KMS-11 (cell line): Measurements from ENCODE around the gene KLHL25.

Source experiments
- H2AFZ ChIP-seq: fragments of 200-600 bp; sonication (generic); 2 replicates; pipeline ENCODE4 v1.6.1; 2016; ENCODE audit warnings: antibody characterized with exemption, mixed run types, low read depth
- H3K27ac ChIP-seq: fragments of 200-600 bp; sonication (generic); 2 replicates; pipeline ENCODE4 v1.6.1; 2016; ENCODE audit warnings: mild to moderate bottlenecking, mixed run types
- H3K27me3 ChIP-seq: fragments of 200-600 bp; sonication (generic); 2 replicates; pipeline ENCODE4 v1.6.1; 2017; ENCODE audit warnings: mild to moderate bottlenecking, low read depth, mixed run types, moderate library complexity; ENCODE audit not compliant: insufficient read depth
- H3K36me3 ChIP-seq: fragments of 200-600 bp; sonication (generic); 2 replicates; pipeline ENCODE4 v1.6.1; 2017; ENCODE audit warnings: mild to moderate bottlenecking, mixed run types; ENCODE audit not compliant: insufficient read depth
- H3K4me1 ChIP-seq: fragments of 200-600 bp; sonication (generic); 2 replicates; pipeline ENCODE4 v1.6.1; 2016; ENCODE audit warnings: mild to moderate bottlenecking, low read depth, mixed run types; ENCODE audit not compliant: poor library complexity, severe bottlenecking
- H3K4me2 ChIP-seq: fragments of 200-600 bp; sonication (generic); 2 replicates; pipeline ENCODE4 v1.7.0; 2016; ENCODE audit warnings: mild to moderate bottlenecking, mixed run types
- H3K4me3 ChIP-seq: fragments of 200-600 bp; sonication (generic); IDR thresholded peaks from 2 replicates; pipeline ENCODE4 v1.6.1; 2017; ENCODE audit warnings: low read depth, low read length, mixed read lengths; ENCODE audit not compliant: insufficient read depth
- H3K79me2 ChIP-seq: fragments of 200-600 bp; sonication (generic); 2 replicates; pipeline ENCODE4 v1.6.1; 2016; ENCODE audit warnings: low read depth, mixed run types; ENCODE audit not compliant: insufficient read depth
- H3K9ac ChIP-seq: fragments of 200-600 bp; sonication (generic); 2 replicates; pipeline ENCODE4 v1.6.1; 2016; ENCODE audit warnings: mild to moderate bottlenecking, mixed run types
- H4K20me1 ChIP-seq: fragments of 200-600 bp; sonication (generic); 2 replicates; pipeline ENCODE4 v1.6.1; 2016; ENCODE audit warnings: mild to moderate bottlenecking, mixed run types; ENCODE audit not compliant: insufficient read depth
- TF ChIP-seq, protein P1 (sequence below): fragments of 200-600 bp; sonication (generic); conservative IDR thresholded peaks from 2 replicates; pipeline ENCODE4 v1.6.1; 2017; ENCODE audit warnings: low read depth, mild to moderate bottlenecking, antibody characterized with exemption, low read length, moderate library complexity, mixed read lengths

KLHL25 gene

GRCh38 chr15:85722374-85723152, 72.2 kb downstream of the KLHL25 start:
- Histone ChIP-seq H3K79me2 (no peaks in the 10 kb centered on the region), H2AFZ (no peak overlapping the region), H3K4me2 (no peak overlapping the region), H3K27me3 (no peaks in the 10 kb centered on the region), H4K20me1 (no peaks in the 10 kb centered on the region), H3K9ac (no peak overlapping the region), H3K4me1 (no peaks in the 10 kb centered on the region), H3K36me3 (no peaks in the 10 kb centered on the region), H3K4me3 (no peak overlapping the region), H3K27ac (no peak overlapping the region)
- TF ChIP-seq, protein P1, sequence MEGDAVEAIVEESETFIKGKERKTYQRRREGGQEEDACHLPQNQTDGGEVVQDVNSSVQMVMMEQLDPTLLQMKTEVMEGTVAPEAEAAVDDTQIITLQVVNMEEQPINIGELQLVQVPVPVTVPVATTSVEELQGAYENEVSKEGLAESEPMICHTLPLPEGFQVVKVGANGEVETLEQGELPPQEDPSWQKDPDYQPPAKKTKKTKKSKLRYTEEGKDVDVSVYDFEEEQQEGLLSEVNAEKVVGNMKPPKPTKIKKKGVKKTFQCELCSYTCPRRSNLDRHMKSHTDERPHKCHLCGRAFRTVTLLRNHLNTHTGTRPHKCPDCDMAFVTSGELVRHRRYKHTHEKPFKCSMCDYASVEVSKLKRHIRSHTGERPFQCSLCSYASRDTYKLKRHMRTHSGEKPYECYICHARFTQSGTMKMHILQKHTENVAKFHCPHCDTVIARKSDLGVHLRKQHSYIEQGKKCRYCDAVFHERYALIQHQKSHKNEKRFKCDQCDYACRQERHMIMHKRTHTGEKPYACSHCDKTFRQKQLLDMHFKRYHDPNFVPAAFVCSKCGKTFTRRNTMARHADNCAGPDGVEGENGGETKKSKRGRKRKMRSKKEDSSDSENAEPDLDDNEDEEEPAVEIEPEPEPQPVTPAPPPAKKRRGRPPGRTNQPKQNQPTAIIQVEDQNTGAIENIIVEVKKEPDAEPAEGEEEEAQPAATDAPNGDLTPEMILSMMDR = no peak

GRCh38 chr15:85718981-85719380, 75.7 kb downstream of the KLHL25 start:
- no peak overlapping the region for H3K27ac ChIP-seq
- H2AFZ ChIP-seq = no peak overlapping the region
- no peaks in the 10 kb centered on the region for H3K36me3 ChIP-seq
- H3K4me2 ChIP-seq = no peak overlapping the region
- no peaks in the 10 kb centered on the region for H3K4me1 ChIP-seq
- H3K4me3 ChIP-seq = no peak overlapping the region
- no peaks in the 10 kb centered on the region for H3K79me2 ChIP-seq
- no peaks in the 10 kb centered on the region for H4K20me1 ChIP-seq
- H3K27me3 ChIP-seq = no peaks in the 10 kb centered on the region
- H3K9ac ChIP-seq = no peak overlapping the region
- TF ChIP-seq, protein P1 = no peak

DNA sequence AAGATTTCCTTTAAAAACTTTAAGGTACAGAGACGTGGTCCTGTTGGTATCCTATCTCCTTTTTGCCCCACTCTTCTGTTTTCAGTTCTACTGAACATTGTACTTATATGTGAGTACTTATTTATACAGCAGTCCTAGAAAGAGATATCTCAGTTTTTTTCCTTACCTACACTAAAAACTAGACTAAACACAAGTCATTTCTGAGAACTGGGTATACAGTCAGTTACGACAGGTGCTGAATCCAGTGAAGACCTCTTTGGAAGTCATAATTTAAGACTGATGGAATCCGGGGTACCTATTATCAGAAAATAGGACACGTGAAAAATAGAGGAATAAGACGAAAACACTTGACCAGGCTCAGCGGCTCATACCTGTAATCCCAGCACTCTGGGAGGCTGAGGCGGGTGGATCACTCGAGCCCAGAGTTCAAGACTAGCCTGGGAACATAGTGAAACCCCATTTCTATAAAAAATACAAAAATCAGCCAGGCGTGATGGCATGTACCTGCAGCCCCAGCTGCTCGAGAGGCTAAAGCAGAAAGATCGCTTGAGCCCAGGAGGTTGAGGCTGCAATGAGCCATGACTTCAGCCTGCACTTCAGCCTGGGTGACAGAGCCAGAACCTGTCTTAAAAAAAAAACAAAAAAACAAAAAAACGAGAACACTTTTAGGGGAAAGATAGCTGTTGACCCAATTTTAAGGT, 76.3 kb downstream of the KLHL25 start:
- Histone ChIP-seq H3K27me3 (no peaks in the 10 kb centered on the region), H3K4me3 (no peak overlapping the region), H3K36me3 (no peaks in the 10 kb centered on the region), H2AFZ (no peak overlapping the region), H3K27ac (no peak overlapping the region), H4K20me1 (no peaks in the 10 kb centered on the region), H3K4me1 (no peaks in the 10 kb centered on the region), H3K9ac (no peak overlapping the region), H3K4me2 (no peak overlapping the region), H3K79me2 (no peaks in the 10 kb centered on the region)
- TF ChIP-seq, protein P1 = no peak

DNA sequence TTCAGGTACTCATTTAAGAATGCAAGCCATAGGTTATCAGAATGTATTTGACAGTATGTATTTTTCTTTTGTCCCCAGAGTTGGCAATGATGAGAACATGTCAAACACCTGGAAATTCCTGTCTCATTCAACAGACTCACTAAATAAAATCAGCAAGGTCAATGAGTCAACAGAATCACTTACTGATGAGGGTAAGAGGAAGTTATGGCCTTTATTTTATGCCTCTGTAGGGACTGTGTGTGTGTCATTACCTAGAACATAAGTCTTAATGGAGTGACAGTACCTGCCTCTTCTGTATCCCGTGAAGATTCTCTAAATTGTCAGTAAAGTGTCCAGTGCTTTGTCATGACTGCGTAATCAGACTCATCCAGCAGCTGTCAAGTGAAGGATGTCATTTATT, 77.5 kb downstream of the KLHL25 start:
- no peaks in the 10 kb centered on the region for H4K20me1 ChIP-seq
- no peak overlapping the region for H3K27ac ChIP-seq
- TF ChIP-seq, protein P1 = no peak
- no peaks in the 10 kb centered on the region for H3K4me1 ChIP-seq
- no peak overlapping the region for H3K4me3 ChIP-seq
- no peaks in the 10 kb centered on the region for H3K27me3 ChIP-seq
- no peaks in the 10 kb centered on the region for H3K36me3 ChIP-seq
- no peak overlapping the region for H2AFZ ChIP-seq
- no peak overlapping the region for H3K4me2 ChIP-seq
- H3K79me2 ChIP-seq = no peaks in the 10 kb centered on the region
- H3K9ac ChIP-seq = no peak overlapping the region
